Measurements from ENCODE around the gene GRM5.

GRCh38 chr11:88770475-88771079 is 295.2 kb downstream of the GRM5 start:
- TF ChIP-seq, protein P1, sequence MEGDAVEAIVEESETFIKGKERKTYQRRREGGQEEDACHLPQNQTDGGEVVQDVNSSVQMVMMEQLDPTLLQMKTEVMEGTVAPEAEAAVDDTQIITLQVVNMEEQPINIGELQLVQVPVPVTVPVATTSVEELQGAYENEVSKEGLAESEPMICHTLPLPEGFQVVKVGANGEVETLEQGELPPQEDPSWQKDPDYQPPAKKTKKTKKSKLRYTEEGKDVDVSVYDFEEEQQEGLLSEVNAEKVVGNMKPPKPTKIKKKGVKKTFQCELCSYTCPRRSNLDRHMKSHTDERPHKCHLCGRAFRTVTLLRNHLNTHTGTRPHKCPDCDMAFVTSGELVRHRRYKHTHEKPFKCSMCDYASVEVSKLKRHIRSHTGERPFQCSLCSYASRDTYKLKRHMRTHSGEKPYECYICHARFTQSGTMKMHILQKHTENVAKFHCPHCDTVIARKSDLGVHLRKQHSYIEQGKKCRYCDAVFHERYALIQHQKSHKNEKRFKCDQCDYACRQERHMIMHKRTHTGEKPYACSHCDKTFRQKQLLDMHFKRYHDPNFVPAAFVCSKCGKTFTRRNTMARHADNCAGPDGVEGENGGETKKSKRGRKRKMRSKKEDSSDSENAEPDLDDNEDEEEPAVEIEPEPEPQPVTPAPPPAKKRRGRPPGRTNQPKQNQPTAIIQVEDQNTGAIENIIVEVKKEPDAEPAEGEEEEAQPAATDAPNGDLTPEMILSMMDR (IDR thresholded peaks at IDR 0.05), result no peak
- no peak for TF ChIP-seq POLR2AphosphoS5 (IDR thresholded peaks at IDR 0.05)
